Measurements from ENCODE around the gene RAB23.

RAB23 gene

DNA sequence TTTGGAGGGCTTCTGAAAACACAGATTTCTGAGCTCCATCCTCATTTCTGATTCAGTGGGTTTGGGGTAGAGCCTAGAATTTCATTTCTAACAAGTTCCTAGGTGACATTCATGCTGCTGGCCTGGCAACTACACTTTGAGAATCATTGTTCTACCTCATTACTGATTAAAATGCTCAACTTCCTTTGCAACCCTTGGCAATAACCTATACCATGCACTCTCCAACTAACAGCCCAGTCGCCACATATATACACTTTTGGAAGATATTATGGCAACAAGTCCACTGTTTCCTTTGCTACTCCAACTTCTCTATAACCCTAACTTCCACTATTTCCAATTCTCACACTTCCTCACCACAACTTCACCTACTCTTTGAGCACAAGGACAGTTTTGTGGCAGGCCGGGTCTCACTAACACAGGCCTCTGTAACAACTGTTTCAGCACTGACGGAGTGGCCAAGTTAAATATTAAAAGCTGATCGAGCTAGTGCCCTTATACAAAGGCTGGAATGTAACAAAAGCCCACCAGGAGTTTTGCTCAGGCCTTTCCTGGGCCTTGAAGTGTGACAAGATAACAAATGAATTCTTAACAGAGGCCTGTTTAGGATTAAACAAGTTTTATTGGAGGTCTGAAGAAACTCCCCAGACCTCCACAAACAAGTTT, 32.1 kb upstream of the RAB23 start:
- DNase-seq (ENCODE audit: low read depth) = no peak
- TF ChIP-seq CTCF (IDR thresholded peaks at IDR 0.05; ENCODE audit: low read depth, low read length, missing control alignments) = no peak
- H3K4me3 ChIP-seq (ENCODE audit: low read depth, low read length) = no peak overlapping the region

DNA sequence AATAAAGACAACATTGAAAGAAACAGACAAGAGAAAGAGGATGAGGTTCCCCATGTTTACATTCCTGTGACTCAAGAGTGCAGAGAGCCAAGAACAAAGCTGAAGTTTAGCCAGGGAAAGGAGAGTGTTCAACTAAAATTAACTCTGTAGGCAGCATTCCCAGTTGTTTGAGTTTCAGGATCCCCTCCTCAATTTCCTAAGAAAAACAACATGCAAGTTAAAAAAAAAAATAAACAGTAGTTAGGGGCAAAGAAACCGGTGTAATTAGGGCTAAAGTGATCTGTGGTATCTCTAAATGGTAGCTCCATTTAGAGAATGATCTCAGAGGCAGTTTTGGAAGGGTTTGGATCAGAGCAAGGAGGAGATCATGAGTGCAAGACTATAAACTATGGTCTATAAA, 30.9 kb upstream of the RAB23 start:
- DNase-seq (ENCODE audit: low read depth) = no peak
- no peak for TF ChIP-seq CTCF (IDR thresholded peaks at IDR 0.05; ENCODE audit: low read depth, low read length, missing control alignments)
- H3K4me3 ChIP-seq (ENCODE audit: low read depth, low read length) = no peak overlapping the region

- H3K4me3 ChIP-seq (ENCODE audit: low read depth, low read length) = no peak overlapping the region
- DNase-seq (ENCODE audit: low read depth) = no peak
- TF ChIP-seq CTCF (IDR thresholded peaks at IDR 0.05; ENCODE audit: low read depth, low read length, missing control alignments) = no peak
Measured at GRCh38 chr6:57252137-57252536, 30.0 kb upstream of the RAB23 start.

DNA sequence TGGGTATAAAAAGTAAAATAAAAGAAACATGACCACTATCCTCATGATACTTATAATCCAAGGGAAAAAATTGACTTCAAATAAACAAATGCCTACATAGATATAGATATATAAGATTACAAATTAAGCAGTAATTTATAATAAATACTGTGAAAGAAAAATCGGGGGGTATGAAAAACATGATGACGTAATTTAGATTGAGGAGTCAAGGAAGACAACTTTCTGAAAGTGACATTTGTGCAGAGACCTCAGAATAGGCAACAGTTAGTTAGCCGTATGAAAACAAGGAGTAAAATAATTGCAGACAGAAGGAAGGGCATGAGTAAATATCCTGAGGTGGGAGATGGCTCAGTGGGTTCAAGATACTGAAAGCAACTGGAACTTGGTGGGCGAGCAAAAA, 28.2 kb upstream of the RAB23 start:
- no peak for DNase-seq (ENCODE audit: low read depth)
- no peak overlapping the region for H3K4me3 ChIP-seq (ENCODE audit: low read depth, low read length)
- TF ChIP-seq CTCF (IDR thresholded peaks at IDR 0.05; ENCODE audit: low read depth, low read length, missing control alignments) = no peak

DNA sequence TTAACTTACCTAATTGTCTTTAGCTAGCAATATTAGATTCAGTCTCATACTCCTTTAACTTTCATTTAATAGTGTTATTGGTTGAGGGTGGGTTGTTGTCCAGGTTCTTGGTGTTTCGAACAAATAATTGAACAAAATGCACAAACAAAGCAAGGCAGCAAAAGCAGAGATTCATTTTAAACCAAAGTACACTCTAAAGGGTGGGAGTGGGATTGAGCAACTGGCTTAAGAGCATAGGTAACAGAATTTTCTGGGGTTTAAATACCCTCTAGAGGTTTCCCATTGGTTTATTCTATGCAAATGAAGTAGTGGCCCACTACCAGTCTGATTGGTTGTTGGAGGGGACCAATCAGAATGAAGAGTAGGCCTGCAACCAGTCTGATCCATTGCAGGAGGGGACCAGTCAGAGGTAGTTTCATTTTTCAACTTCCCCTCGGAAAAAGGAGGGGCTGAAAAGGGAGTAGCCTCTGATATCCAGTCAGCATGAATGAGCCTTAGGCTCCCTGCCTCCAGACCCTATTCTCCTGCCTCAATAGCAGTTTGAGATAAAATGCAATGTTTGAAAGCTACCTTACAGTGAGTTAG, 26.3 kb upstream of the RAB23 start:
- H3K4me3 ChIP-seq (ENCODE audit: low read depth, low read length) = no peak overlapping the region
- no peak for TF ChIP-seq CTCF (IDR thresholded peaks at IDR 0.05; ENCODE audit: low read depth, low read length, missing control alignments)
- DNase-seq (ENCODE audit: low read depth) = no peak

GRCh38 chr6:57247603-57248002, 25.5 kb upstream of the RAB23 start:
- TF ChIP-seq CTCF (IDR thresholded peaks at IDR 0.05; ENCODE audit: low read depth, low read length, missing control alignments) = no peak
- no peak overlapping the region for H3K4me3 ChIP-seq (ENCODE audit: low read depth, low read length)
- DNase-seq (ENCODE audit: low read depth) = no peak

GRCh38 chr6:57246307-57246706, 24.2 kb upstream of the RAB23 start:
- no peak for TF ChIP-seq CTCF (IDR thresholded peaks at IDR 0.05; ENCODE audit: low read depth, low read length, missing control alignments)
- DNase-seq (ENCODE audit: low read depth) = no peak
- H3K4me3 ChIP-seq (ENCODE audit: low read depth, low read length) = no peak overlapping the region
